DOHH2 (cell line): Measurements from ENCODE around the gene TCF25.

ENCODE experiments used
- H3F3A ChIP-seq: fragments of 200-600 bp; sonication (generic), shearing (Covaris generic); 2 replicates; pipeline ENCODE4 v1.6.0; 2016; ENCODE audit warnings: antibody characterized with exemption, mild to moderate bottlenecking; ENCODE audit not compliant: control insufficient read depth, insufficient read depth
- H3K27ac ChIP-seq: fragments of 200-600 bp; sonication (generic); 2 replicates; pipeline ENCODE4 v1.5.1; 2014; ENCODE audit warnings: low read depth, mild to moderate bottlenecking, low read length, moderate library complexity
- H3K27me3 ChIP-seq: fragments of 200-600 bp; sonication (generic); 2 replicates; pipeline ENCODE4 v1.6.1; 2014; ENCODE audit warnings: mild to moderate bottlenecking, low read length, mixed read lengths; ENCODE audit not compliant: control insufficient read depth
- H3K36me3 ChIP-seq: fragments of 200-600 bp; sonication (generic); 2 replicates; pipeline ENCODE4 v1.6.1; 2014; ENCODE audit warnings: mild to moderate bottlenecking, low read length, moderate library complexity, mixed read lengths; ENCODE audit not compliant: control insufficient read depth
- H3K4me1 ChIP-seq: fragments of 200-600 bp; sonication (generic); 2 replicates; pipeline ENCODE4 v1.6.1; 2014; ENCODE audit warnings: mild to moderate bottlenecking, low read length, mixed read lengths; ENCODE audit not compliant: control insufficient read depth
- H3K4me2 ChIP-seq: fragments of 200-600 bp; sonication (generic); 2 replicates; pipeline ENCODE4 v1.6.0; 2014; ENCODE audit warnings: mild to moderate bottlenecking, low read length, moderate library complexity
- H3K4me3 ChIP-seq: fragments of 200-600 bp; sonication (generic); 2 replicates; pipeline ENCODE4 v1.5.1; 2014; ENCODE audit warnings: mild to moderate bottlenecking, low read length, mixed read lengths
- H3K79me2 ChIP-seq: fragments of 200-600 bp; sonication (generic); 2 replicates; pipeline ENCODE4 v1.6.1; 2014; ENCODE audit warnings: mild to moderate bottlenecking, low read length, mixed read lengths; ENCODE audit not compliant: control insufficient read depth
- H3K9me2 ChIP-seq: fragments of 200-600 bp; sonication (generic); replicated peaks from 2 replicates; pipeline ENCODE4 v1.6.1; 2014; ENCODE audit warnings: mild to moderate bottlenecking, low read length, mixed read lengths; ENCODE audit not compliant: control insufficient read depth
- H3K9me3 ChIP-seq: fragments of 200-600 bp; sonication (generic); 2 replicates; pipeline ENCODE4 v1.6.1; 2014; ENCODE audit warnings: antibody characterized with exemption, low read length, mixed read lengths; ENCODE audit not compliant: control insufficient read depth, insufficient read depth
- H4K20me1 ChIP-seq: fragments of 200-600 bp; sonication (generic); 2 replicates; pipeline ENCODE4 v1.6.0; 2014; ENCODE audit warnings: low read depth, mild to moderate bottlenecking, antibody characterized with exemption, low read length, moderate library complexity; ENCODE audit not compliant: control insufficient read depth, insufficient read depth
- EZH2phosphoT487 ChIP-seq: fragments of 200-600 bp; sonication (generic); IDR thresholded peaks from 2 replicates; pipeline ENCODE4 v1.6.1; 2017; ENCODE audit warnings: borderline replicate concordance, mild to moderate bottlenecking, antibody characterized with exemption, low read length, moderate library complexity, mixed read lengths
- TF ChIP-seq, protein P1 (sequence below): fragments of 200-600 bp; sonication (generic); IDR thresholded peaks from one replicate; pipeline ENCODE4 v1.5.1; 2014; ENCODE audit warnings: antibody characterized with exemption, mild to moderate bottlenecking, low read depth, low read length; ENCODE audit not compliant: poor library complexity, severe bottlenecking

Gene TCF25

DNA sequence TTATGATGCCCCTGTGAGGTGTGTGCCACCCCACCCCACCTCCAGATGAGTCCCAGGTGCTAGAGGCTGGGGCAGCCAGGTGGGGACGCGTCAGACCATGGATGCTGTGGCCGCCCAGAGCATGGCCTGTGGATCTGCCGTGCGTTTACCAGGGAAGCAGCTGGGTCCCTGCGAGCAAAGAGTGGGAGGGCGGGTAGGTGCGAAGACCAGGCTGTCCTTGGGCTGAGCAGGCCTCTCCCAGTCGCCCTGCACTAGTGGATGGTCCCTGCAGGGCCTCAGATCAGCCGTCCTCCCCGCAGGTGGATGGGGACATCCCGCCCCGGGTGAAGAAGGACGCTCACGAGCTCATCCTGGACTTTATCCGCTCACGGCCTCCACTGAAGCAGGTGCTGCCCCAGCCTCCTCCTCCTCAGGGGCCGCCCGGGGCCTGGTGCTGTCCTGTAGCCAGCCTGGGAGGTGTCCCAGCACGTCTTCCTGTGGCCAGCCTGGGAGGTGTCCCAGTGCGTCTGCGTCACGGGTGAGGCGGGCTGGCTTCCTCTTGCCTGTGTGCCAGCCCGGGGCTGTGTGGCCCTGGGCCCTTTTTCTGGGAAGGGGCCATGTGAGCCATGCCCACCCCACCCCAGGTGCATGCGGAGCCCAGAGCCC is 18.0 kb upstream of the TCF25 start:
- no peaks in the 10 kb centered on the region for H3F3A ChIP-seq
- TF ChIP-seq EZH2phosphoT487, result no peak
- TF ChIP-seq, protein P1, sequence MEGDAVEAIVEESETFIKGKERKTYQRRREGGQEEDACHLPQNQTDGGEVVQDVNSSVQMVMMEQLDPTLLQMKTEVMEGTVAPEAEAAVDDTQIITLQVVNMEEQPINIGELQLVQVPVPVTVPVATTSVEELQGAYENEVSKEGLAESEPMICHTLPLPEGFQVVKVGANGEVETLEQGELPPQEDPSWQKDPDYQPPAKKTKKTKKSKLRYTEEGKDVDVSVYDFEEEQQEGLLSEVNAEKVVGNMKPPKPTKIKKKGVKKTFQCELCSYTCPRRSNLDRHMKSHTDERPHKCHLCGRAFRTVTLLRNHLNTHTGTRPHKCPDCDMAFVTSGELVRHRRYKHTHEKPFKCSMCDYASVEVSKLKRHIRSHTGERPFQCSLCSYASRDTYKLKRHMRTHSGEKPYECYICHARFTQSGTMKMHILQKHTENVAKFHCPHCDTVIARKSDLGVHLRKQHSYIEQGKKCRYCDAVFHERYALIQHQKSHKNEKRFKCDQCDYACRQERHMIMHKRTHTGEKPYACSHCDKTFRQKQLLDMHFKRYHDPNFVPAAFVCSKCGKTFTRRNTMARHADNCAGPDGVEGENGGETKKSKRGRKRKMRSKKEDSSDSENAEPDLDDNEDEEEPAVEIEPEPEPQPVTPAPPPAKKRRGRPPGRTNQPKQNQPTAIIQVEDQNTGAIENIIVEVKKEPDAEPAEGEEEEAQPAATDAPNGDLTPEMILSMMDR, result no peak
- H3K36me3 ChIP-seq, result no peaks in the 10 kb centered on the region
- no peak overlapping the region for H3K4me3 ChIP-seq
- no peaks in the 10 kb centered on the region for H3K9me2 ChIP-seq
- peaks cover 14% of the 10 kb centered on the region for H3K4me1 ChIP-seq
- no peaks in the 10 kb centered on the region for H3K9me3 ChIP-seq
- no peak overlapping the region for H3K27ac ChIP-seq
- no peaks in the 10 kb centered on the region for H3K27me3 ChIP-seq
- no peaks in the 10 kb centered on the region for H4K20me1 ChIP-seq
- no peak overlapping the region for H3K4me2 ChIP-seq
- no peaks in the 10 kb centered on the region for H3K79me2 ChIP-seq

DNA sequence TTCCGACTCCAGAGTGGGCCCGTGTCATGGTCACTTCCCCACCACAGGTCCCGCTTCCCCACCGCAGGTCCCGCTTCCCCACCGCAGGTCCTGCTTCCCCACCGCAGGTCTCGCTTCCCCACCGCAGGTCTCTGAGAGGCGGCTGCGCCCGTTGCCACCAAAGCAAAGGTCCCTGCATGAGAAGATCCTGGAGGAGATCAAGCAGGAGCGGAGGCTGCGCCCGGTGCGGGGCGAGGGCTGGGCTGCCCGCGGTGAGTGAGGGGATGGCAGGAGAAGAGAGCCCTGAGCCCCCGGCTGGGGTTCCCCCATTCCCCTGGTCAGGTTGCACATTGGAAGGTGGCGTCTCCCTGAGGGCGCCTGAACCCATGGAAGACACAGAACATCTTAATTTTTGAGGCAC is 17.4 kb upstream of the TCF25 start:
- H3K4me1 ChIP-seq, result peaks cover 19% of the 10 kb centered on the region
- H3K4me2 ChIP-seq, result no peak overlapping the region
- no peaks in the 10 kb centered on the region for H3K79me2 ChIP-seq
- no peaks in the 10 kb centered on the region for H4K20me1 ChIP-seq
- H3K36me3 ChIP-seq, result no peaks in the 10 kb centered on the region
- TF ChIP-seq, protein P1, result no peak
- no peak for TF ChIP-seq EZH2phosphoT487
- no peaks in the 10 kb centered on the region for H3F3A ChIP-seq
- H3K9me3 ChIP-seq, result no peaks in the 10 kb centered on the region
- H3K9me2 ChIP-seq, result no peaks in the 10 kb centered on the region
- no peak overlapping the region for H3K4me3 ChIP-seq
- H3K27me3 ChIP-seq, result no peaks in the 10 kb centered on the region
- no peak overlapping the region for H3K27ac ChIP-seq

DNA sequence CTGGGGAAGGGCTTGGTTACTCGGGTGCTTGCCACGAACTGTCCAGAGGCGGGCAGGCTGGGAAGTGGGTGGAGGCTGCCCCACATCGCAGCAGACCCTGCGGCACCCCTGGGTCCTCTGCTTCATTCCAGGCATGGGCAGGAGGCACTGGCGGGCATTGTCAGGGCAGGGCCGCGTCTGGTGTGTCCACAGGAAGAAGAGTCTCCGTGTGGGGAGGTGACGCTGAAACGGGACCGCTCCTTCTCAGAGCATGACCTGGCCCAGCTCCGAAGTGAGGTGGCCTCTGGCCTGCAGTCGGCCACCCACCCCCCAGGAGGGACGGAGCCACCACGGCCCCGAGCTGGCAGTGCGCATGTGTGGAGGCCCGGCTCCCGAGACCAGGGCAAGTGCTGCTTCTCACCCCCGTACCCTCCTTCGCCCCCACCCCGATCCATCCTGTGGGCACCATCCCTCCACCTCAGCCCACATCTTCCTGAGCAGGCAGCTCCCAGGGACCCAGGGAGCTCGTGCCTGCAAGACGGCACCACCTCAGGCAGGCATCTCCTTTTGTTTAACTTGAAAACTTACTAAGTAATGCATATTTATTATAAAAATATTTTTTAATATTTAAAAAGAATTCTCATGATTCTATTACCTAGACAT is 14.3 kb upstream of the TCF25 start:
- Histone ChIP-seq H3K36me3 (no peaks in the 10 kb centered on the region; the same call in 1 of the 2 replicates), H3K4me1 (peaks cover 34% of the 10 kb centered on the region)

DNA sequence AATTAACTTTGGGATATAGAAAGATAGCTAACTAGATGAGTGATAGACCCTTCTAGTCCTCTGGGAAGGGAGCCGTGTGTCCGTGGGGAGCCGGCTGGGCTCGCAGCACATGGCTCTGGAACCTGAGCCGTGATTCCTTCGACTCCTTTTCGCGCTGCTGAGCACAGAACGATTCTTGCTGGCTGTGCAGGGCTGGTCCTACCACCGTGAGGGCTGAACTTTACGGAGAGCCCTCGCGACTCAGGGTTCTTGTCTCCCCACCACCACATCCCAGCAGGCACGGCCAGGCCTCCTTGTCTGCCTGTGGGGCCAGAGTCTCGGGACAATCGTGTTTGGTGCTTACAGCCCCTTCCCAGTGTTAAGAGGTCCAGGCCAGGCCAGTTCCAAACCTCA is 13.8 kb upstream of the TCF25 start:
- Histone ChIP-seq H3K4me3 (no peak overlapping the region), H4K20me1 (0 out of 2 replicates have a peak, but pooled peaks cover 3% of the 10 kb centered on the region), H3K4me1 (peaks cover 39% of the 10 kb centered on the region), H3K4me2 (no peak overlapping the region), H3K9me3 (no peaks in the 10 kb centered on the region), H3K27me3 (no peaks in the 10 kb centered on the region), H3K79me2 (no peaks in the 10 kb centered on the region), H3F3A (peaks cover 5% of the 10 kb centered on the region; the same call in 1 of the 2 replicates), H3K9me2 (no peaks in the 10 kb centered on the region), H3K27ac (no peak overlapping the region), H3K36me3 (no peaks in the 10 kb centered on the region; the same call in 1 of the 2 replicates)
- TF ChIP-seq, protein P1, result no peak
- no peak for TF ChIP-seq EZH2phosphoT487

More for the DNA sequence above, 14.3 kb upstream of the TCF25 start:
- H3K27me3 ChIP-seq, result no peaks in the 10 kb centered on the region
- H3K27ac ChIP-seq, result no peak overlapping the region
- no peak overlapping the region for H3K4me2 ChIP-seq
- H3K9me3 ChIP-seq, result no peaks in the 10 kb centered on the region
- H3K9me2 ChIP-seq, result no peaks in the 10 kb centered on the region
- H3F3A ChIP-seq, result peaks cover 3% of the 10 kb centered on the region; the same call in 1 of the 2 replicates
- no peak for TF ChIP-seq EZH2phosphoT487
- 0 out of 2 replicates have a peak, but pooled peaks cover 3% of the 10 kb centered on the region for H4K20me1 ChIP-seq
- no peak overlapping the region for H3K4me3 ChIP-seq
- H3K79me2 ChIP-seq, result no peaks in the 10 kb centered on the region
